HG03378 (cell line): ENCODE measurements around the gene TRIM75.
"Not testable (repeated sequence)": the region's sequence is repeated elsewhere in the genome, so short reads cannot be mapped to it uniquely, and the experiment has no call there.

Experiments
- ATAC-seq: cut with Tn5 transposase; IDR thresholded peaks from one replicate; pipeline ENCODE4 v1.9.1; 2021; ENCODE audit warnings: mild to moderate bottlenecking, moderate library complexity; ENCODE audit not compliant: unreplicated experiment

TRIM75 gene

DNA sequence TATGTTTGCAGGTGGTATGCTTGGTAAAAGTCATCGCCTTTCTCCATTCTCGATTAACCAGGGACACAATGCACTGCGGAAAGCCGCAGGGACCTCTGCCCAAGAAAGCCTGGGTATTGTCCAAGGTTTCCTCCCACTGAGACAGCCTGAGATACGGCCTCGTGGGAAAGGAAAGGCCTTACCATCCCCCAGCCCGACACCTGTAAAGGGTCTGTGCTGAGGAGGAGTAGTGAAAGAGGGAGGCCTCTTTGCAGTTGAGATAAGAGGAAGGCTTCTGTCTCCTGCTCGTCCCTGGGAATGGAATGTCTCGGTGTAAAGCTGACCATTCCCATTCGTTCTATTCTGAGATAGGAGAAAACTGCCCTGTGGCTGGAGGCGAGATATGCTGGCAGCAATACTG is 19.7 kb downstream of the TRIM75 start:
- not testable (repeated sequence) for ATAC-seq

DNA sequence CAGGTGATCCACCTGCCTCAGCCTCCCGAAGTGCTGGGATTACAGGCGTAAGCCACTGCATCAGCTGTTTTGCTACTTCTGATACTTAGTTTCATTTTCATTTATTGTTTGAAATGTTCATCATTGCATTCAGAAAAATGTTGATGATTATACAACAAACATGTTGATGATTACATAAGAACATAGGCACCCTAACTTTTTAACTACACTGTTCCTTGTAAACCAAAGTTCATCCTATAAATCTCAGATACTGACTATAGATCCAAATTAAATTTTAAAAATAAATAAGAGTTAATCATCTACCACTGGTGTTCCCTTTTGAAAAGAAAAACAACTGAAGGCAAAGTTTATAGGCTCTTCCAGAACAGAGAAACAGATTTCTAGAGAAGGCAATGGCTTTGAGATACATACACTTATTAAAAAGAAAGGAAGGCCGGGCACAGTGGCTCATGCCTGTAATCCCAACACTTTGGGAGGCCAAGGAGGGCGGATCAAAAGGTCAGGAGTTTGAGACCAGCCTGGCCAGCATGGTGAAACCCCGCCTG is 23.4 kb downstream of the TRIM75 start:
- no peak for ATAC-seq

DNA sequence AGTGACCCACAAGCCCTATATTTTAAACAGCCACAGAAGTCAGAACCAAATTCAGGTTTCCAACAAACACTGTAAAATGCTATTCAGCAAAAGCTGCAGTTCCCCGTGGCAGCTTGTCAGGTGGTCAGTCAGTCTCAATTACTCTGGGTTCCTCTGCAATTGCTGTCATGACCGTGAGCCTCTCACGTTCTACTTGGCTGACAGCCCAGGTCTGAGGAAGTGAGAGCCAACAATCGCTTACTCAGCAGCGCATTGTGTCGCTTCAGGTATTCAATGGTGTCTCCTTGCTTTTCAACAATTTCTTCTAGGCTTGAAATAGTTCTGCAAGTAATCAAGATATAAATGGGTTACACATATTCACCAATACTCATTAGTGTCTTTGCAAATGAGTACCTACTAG is 25.8 kb downstream of the TRIM75 start:
- ATAC-seq: no peak

DNA sequence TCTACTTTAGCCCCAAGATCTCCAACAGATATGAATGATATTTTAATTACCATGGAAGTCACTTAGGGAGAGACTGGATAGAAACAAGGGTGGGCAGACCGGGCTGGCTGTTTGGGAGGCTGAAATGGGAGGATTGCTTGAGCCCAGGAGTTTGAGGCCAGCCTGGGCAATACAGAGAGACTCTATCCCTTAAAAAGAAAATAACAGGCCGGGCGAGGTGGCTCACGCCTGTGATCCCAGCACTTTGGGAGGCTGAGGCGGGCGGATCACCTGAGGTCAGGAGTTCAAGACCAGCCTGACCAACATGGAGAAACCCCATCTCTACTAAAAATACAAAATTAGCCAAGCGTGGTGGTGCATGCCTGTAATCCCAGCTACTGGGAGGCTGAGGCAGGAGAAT is 31.1 kb downstream of the TRIM75 start:
- ATAC-seq: not testable (repeated sequence)

DNA sequence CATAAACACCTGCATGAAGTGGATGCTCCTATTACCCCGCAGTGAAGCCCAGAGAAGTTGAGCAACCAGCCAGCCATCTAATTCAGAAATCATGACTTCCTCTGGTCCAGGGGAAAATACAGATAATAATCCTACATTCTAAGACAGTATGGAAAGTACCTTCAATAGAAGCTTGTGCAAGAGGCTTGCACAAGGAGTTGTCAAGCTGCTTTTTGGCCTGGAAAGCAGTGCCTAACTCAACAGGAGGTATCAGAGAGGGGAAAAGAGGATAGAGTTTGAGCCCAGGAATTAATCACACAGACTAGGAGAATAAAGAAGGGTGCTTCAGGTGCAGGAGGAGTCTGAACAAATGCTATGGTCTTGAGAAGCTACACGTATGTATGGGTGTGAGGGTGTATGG is 32.3 kb downstream of the TRIM75 start:
- ATAC-seq: no peak

DNA sequence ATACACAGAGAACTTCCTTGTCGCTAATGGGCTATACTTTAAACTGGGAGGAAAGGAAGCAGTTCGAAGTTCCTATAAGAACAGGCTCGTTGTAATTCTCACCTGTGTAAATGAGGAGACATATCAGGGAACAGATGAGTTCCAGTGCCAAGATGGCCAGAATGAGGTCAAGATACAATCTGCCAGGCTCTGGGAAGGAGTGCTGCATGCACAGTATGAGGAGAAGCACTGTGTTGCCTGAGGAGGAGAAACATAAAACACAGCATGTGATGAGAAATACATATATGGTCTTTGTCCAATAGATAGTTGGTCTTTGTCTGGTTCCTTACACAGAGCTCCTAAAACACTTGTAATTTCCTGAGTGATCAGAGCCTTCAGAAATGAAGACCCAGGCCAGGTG is 34.7 kb downstream of the TRIM75 start:
- no peak for ATAC-seq

DNA sequence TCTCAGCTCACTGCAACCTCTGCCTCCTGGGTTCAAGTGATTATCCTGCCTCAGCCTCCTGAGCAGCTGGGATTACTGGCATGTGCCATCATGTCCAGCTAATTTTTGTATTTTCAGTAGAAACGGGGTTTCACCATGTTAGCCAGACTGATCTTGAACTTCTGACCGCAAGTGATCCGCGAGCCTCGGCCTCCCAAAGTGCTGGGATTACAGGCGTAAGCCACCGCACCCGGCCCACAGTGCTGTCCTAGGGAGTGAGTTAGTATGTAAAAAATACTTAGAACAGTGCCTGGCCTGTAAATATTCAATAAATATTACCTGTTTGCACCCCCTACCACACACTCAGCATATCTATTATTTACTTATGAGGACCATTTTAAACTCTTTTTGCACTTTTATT is 38.5 kb downstream of the TRIM75 start:
- not testable (repeated sequence) for ATAC-seq

DNA sequence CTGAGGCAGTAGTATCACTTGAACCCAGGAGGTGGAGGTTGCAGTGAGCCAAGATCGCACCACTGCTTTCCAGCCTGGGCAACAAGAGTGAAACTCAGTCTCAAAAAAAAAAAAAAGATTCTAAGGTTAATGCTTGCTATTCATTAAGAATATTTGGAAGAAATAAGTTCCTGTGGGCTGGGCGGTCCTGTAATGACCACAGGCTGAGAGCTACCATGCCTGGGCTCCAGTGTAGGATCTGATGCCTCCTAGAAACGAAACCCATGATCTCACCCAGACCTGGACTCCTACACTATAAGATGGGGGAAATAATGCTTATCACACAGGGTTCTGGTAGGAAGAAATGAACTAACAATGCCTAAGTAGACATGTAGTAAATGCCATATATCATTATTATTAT is 41.2 kb downstream of the TRIM75 start:
- no peak for ATAC-seq

DNA sequence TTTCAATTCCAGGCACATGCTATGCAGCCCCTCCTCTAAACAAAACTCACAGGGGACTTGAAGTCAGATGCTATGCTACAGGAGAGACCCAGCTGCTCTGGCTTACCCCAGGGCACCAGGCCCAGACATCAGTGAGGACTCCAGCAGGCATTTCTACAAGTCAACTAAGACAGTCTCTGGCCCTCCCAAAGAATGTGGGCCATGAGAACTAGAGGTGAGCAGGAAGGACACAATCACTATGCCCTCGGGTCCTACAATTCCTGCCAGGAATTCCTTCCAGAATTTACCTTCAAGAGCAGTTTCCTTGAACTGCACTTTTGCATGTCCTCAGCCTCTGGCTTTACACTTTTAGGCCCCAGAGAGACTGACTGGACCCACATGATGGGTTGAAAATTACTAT is 41.6 kb downstream of the TRIM75 start:
- no peak for ATAC-seq

DNA sequence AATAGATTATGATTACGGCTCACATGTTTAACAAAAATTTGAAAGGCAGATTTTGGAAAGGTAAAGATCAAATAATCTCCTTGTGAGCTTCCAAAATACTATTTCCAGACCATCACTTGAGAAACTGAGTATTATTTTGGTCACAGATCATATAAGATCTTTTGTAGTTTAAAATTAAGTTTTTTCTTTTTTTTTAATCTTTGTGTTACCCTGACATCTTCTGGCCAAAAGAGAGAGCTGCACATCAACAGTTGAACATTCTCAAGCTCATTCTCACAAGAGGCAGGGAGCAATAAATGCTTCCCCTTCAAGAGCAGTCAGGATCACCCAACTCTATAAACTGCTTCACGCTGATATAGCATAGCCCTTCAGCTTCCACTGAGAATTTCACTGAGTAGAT is 43.1 kb downstream of the TRIM75 start:
- no peak for ATAC-seq

DNA sequence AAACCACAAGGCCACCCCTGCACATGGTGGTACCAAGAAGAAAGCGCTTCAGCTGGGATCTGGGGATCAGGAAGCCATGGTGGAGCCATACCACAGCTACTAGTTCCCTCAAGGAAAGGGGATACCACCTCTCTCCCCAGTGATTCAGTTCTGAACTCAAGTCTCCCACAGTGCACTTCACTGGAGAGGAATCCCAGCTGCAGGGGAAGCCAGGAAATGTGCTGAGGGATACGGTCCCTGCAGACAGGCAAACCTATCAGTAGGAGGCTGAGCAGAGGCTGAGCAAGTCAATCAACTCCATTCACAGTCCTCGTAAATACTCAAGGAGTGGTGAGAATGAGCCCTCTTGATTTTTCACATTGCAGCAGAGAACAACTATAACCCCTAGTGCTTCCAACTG is 48.0 kb downstream of the TRIM75 start:
- no peak for ATAC-seq

DNA sequence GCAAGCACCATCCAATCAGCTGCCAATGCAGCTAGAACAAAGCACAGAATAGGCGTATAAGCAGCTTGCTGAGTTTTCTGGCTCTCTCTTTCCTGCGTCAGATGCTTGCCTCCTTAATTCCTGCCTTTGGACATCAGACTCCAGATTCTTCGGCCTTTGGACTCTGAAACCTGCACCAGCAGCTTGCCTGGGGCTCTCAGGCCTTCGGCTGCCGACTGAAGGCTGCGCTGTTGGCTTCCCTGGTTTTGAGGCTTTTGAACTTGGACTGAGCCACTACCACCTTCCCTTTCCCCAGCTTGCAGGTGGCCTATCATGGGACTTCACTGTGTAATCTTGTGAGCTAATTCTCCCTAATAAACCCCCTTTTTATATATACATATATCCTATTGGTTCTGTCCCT is 52.9 kb downstream of the TRIM75 start:
- ATAC-seq: no peak
